Nephron (organoid): ENCODE measurements around the gene RAB35.

ENCODE experiments used
- H3K27ac Mint-ChIP-seq, 3 experiments: 2 replicates each; pipeline ENCODE4 v1.8.0; 2020; ENCODE audit warnings: mixed read lengths in 3 of 3, mild to moderate bottlenecking in 2 of 3, moderate library complexity in 1 of 3
- H3K27me3 Mint-ChIP-seq: 2 replicates; pipeline ENCODE4 v1.8.0; 2021; ENCODE audit warnings: low read depth, mild to moderate bottlenecking, moderate library complexity, mixed read lengths
- H3K36me3 Mint-ChIP-seq: 2 replicates; pipeline ENCODE4 v1.8.0; 2020; ENCODE audit warnings: low read depth, mixed read lengths
- H3K4me1 Mint-ChIP-seq: 2 replicates; pipeline ENCODE4 v1.8.0; 2020; ENCODE audit warnings: mixed read lengths
- H3K4me3 Mint-ChIP-seq, 3 experiments: 2 replicates each; pipeline ENCODE4 v1.8.0; 2020; ENCODE audit warnings: mild to moderate bottlenecking in 3 of 3, mixed read lengths in 3 of 3, moderate library complexity in 2 of 3
- H3K9me3 Mint-ChIP-seq: 2 replicates; pipeline ENCODE4 v1.8.0; 2020; ENCODE audit warnings: mixed read lengths
- CTCF ChIP-seq, 3 experiments: fragments of 200-600 bp; sonication (generic); IDR thresholded peaks; one replicate each; pipeline ENCODE4 v1.5.0; 2021; ENCODE audit warnings: antibody characterized with exemption in 3 of 3; ENCODE audit not compliant: unreplicated experiment in 3 of 3

The RAB35 gene

GRCh38 chr12:120056739-120057138, 59.8 kb downstream of the RAB35 start:
- Mint-ChIP-seq H3K36me3 (no peaks in the 10 kb centered on the region), H3K27me3 (peaks cover 4% of the 10 kb centered on the region), H3K4me1 (no peaks in the 10 kb centered on the region), H3K9me3 (peaks cover 3% of the 10 kb centered on the region), H3K27ac (no peak overlapping the region), H3K4me3 (no peak overlapping the region)
- TF ChIP-seq CTCF (IDR thresholded peaks at IDR 0.05; ENCODE audit: unreplicated experiment in 3 of 3): no peak

GRCh38 chr12:120055231-120056000, 61.1 kb downstream of the RAB35 start:
- no peak overlapping the region for H3K27ac Mint-ChIP-seq
- no peak overlapping the region for H3K4me3 Mint-ChIP-seq
- H3K9me3 Mint-ChIP-seq: peaks cover 3% of the 10 kb centered on the region
- H3K4me1 Mint-ChIP-seq: no peaks in the 10 kb centered on the region
- H3K27me3 Mint-ChIP-seq: no peaks in the 10 kb centered on the region
- TF ChIP-seq CTCF (IDR thresholded peaks at IDR 0.05; ENCODE audit: unreplicated experiment in 3 of 3): no peak
- H3K36me3 Mint-ChIP-seq: no peaks in the 10 kb centered on the region

- no peak for TF ChIP-seq CTCF (IDR thresholded peaks at IDR 0.05; ENCODE audit: unreplicated experiment in 3 of 3)
- Mint-ChIP-seq H3K9me3 (peaks cover 3% of the 10 kb centered on the region), H3K27me3 (no peaks in the 10 kb centered on the region), H3K27ac (no peak overlapping the region), H3K4me1 (no peaks in the 10 kb centered on the region), H3K4me3 (no peak overlapping the region), H3K36me3 (no peaks in the 10 kb centered on the region)
These were observed 62.3 kb downstream of the RAB35 start for GRCh38 chr12:120054293-120054692.

- H3K36me3 Mint-ChIP-seq: no peaks in the 10 kb centered on the region
- TF ChIP-seq CTCF (IDR thresholded peaks at IDR 0.05; ENCODE audit: unreplicated experiment in 3 of 3): no peak
- no peaks in the 10 kb centered on the region for H3K4me1 Mint-ChIP-seq
- H3K27me3 Mint-ChIP-seq: no peaks in the 10 kb centered on the region
- no peak overlapping the region for H3K4me3 Mint-ChIP-seq
- peaks cover 3% of the 10 kb centered on the region for H3K9me3 Mint-ChIP-seq
- no peak overlapping the region for H3K27ac Mint-ChIP-seq
These were observed 65.0 kb downstream of the RAB35 start for GRCh38 chr12:120051535-120051934.

GRCh38 chr12:120049426-120049825, 67.1 kb downstream of the RAB35 start:
- Mint-ChIP-seq H3K4me3 (no peak overlapping the region), H3K4me1 (no peaks in the 10 kb centered on the region), H3K27ac (no peak overlapping the region), H3K36me3 (no peaks in the 10 kb centered on the region), H3K27me3 (no peaks in the 10 kb centered on the region), H3K9me3 (peaks cover 6% of the 10 kb centered on the region)
- TF ChIP-seq CTCF (IDR thresholded peaks at IDR 0.05; ENCODE audit: unreplicated experiment in 3 of 3): no peak

- Mint-ChIP-seq H3K4me1 (no peaks in the 10 kb centered on the region), H3K27me3 (no peaks in the 10 kb centered on the region), H3K9me3 (peaks cover 6% of the 10 kb centered on the region), H3K36me3 (peaks cover 4% of the 10 kb centered on the region), H3K4me3 (no peak overlapping the region), H3K27ac (no peak overlapping the region)
- TF ChIP-seq CTCF (IDR thresholded peaks at IDR 0.05; ENCODE audit: unreplicated experiment in 3 of 3): no peak
These were observed 68.3 kb downstream of the RAB35 start for GRCh38 chr12:120048263-120048662.
